ENCODE measurements around the gene FOS.
"Not testable (repeated sequence)": the region's sequence is repeated elsewhere in the genome, so short reads cannot be mapped to it uniquely, and the experiment has no call there.

- TF ChIP-seq EZH2 (IDR thresholded peaks at IDR 0.05; ENCODE audit: insufficient read depth, poor library complexity, severe bottlenecking); EZH2phosphoT487 (IDR thresholded peaks at IDR 0.05; ENCODE audit: insufficient read depth, low read depth): not testable (repeated sequence)
Observed at GRCh38 chr14:75308991-75309390, 30.4 kb downstream of the FOS start.
